ENCODE results near the gene CTSO.

DNA sequence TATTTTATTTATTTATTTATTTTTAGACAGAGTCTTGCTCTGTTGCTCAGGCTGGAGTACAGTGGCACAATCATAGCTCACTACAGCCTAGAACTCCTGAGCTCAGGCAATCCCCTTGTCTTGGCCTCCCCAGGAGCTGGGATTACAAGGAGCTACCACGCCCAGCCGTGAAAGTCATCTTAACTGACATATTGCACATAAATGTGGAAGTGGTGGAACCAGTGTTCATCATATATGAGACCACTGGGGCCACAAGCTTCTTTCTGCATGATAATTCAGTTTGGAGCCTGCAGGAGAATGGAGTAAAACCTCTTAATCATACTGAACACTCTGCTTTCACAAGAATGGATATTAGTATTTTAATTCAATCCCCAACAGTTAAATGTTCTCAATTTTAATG, 12.5 kb upstream of the CTSO start:
- TF ChIP-seq, protein P1, sequence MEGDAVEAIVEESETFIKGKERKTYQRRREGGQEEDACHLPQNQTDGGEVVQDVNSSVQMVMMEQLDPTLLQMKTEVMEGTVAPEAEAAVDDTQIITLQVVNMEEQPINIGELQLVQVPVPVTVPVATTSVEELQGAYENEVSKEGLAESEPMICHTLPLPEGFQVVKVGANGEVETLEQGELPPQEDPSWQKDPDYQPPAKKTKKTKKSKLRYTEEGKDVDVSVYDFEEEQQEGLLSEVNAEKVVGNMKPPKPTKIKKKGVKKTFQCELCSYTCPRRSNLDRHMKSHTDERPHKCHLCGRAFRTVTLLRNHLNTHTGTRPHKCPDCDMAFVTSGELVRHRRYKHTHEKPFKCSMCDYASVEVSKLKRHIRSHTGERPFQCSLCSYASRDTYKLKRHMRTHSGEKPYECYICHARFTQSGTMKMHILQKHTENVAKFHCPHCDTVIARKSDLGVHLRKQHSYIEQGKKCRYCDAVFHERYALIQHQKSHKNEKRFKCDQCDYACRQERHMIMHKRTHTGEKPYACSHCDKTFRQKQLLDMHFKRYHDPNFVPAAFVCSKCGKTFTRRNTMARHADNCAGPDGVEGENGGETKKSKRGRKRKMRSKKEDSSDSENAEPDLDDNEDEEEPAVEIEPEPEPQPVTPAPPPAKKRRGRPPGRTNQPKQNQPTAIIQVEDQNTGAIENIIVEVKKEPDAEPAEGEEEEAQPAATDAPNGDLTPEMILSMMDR (IDR thresholded peaks at IDR 0.05): no peak
- TF ChIP-seq ZFX (IDR thresholded peaks at IDR 0.05; ENCODE audit: borderline replicate concordance): no peak

Data from 22Rv1 (cell line).